ENCODE measurements around the gene LDHD. TPM values are rescaled to one million over a fixed set of nuclear protein-coding genes. Genes with fewer than 3 reads are reported as not detected.

LDHD gene
- total RNA-seq, 2 experiments from 2014 or later = not detected

DNA sequence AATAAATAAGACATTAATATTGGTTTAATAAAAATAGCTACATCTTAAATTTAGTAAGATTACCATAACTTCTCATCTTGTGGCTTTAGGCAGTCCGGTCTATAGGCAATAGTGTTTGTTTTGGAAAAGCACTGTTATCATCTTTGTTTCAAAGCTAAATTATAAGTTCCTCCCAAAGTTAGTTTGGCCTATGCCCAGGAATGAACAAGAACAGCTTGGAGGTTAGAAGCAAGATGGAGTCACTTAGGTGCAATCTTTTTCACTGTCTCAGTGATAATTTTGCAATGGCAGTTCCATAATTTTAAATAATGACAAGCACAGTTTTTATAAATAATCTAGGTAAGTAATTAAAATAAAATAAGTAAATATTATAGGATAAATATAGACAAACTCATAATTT is 6.0 kb upstream of the LDHD start:
- POLR2A ChIA-PET = no interaction called here
- DNase-seq (no peak), ATAC-seq (no peak)
- CTCF ChIA-PET = interaction anchor here (2.1 to 2.9 kb wide), 2 partner anchors 11 to 124 kb away, joined by 9 to 15 read pairs; partner anchors contain the start of gene ZNRF1
- intact Hi-C loops (cut with micrococcal nuclease) = no loop called here
- no peak overlapping the region for H3K27ac Mint-ChIP-seq
- no peaks in the 10 kb centered on the region for H3K27me3 Mint-ChIP-seq
- H3K4me3 Mint-ChIP-seq = no peak overlapping the region
- H3K36me3 Mint-ChIP-seq (ENCODE audit: low read depth) = peaks cover 4% of the 10 kb centered on the region
- peaks cover 13% of the 10 kb centered on the region for H3K9me3 Mint-ChIP-seq
- TF ChIP-seq, protein P1, sequence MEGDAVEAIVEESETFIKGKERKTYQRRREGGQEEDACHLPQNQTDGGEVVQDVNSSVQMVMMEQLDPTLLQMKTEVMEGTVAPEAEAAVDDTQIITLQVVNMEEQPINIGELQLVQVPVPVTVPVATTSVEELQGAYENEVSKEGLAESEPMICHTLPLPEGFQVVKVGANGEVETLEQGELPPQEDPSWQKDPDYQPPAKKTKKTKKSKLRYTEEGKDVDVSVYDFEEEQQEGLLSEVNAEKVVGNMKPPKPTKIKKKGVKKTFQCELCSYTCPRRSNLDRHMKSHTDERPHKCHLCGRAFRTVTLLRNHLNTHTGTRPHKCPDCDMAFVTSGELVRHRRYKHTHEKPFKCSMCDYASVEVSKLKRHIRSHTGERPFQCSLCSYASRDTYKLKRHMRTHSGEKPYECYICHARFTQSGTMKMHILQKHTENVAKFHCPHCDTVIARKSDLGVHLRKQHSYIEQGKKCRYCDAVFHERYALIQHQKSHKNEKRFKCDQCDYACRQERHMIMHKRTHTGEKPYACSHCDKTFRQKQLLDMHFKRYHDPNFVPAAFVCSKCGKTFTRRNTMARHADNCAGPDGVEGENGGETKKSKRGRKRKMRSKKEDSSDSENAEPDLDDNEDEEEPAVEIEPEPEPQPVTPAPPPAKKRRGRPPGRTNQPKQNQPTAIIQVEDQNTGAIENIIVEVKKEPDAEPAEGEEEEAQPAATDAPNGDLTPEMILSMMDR (IDR thresholded peaks at IDR 0.05) = no peak
- H3K4me1 Mint-ChIP-seq (ENCODE audit: low read depth) = no peaks in the 10 kb centered on the region

DNA sequence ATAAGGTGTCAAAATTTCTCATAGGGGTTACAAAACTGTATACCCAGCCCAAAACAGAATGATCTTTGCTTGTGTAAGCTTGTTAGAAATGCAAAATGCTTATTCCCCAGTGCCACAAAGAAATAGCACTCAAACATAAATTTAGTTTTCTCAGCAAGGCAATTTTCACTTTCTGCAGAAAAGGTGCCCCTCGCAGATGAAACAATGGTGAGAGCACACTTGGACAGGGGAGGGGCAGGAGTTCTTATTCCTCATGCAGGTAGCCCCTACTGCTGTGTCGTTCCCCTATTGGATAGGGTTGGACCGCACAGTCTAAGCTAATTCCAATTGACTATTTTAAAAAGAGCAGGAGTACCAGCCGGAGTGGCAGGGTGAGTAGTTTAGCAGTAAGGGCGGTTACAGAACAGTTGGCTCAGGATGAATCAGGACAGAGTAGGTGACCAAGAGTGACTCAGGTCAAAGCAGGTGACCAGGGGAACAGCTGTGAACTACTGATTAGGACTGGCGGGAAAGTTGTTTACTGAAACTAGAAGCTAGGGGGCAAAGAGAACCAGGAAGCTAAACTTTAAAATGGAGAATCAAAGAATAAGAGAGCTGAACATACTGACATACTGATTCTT is 5.5 kb upstream of the LDHD start:
- intact Hi-C loops (cut with micrococcal nuclease) = no loop called here
- DNase-seq = no peak
- Mint-ChIP-seq H3K4me3 (no peak overlapping the region), H3K9me3 (peaks cover 10% of the 10 kb centered on the region), H3K27ac (no peak overlapping the region), H3K36me3 (ENCODE audit: low read depth) (no peaks in the 10 kb centered on the region), H3K27me3 (no peaks in the 10 kb centered on the region), H3K4me1 (ENCODE audit: low read depth) (no peaks in the 10 kb centered on the region)
- no peak for ATAC-seq
- CTCF ChIA-PET = interaction anchor here (1.0 to 2.9 kb wide), 3 partner anchors 11 to 124 kb away, joined by 3 to 15 read pairs (median 9); partner anchors contain the start of gene ZNRF1
- TF ChIP-seq, protein P1 (IDR thresholded peaks at IDR 0.05) = no peak
- POLR2A ChIA-PET = no interaction called here

DNA sequence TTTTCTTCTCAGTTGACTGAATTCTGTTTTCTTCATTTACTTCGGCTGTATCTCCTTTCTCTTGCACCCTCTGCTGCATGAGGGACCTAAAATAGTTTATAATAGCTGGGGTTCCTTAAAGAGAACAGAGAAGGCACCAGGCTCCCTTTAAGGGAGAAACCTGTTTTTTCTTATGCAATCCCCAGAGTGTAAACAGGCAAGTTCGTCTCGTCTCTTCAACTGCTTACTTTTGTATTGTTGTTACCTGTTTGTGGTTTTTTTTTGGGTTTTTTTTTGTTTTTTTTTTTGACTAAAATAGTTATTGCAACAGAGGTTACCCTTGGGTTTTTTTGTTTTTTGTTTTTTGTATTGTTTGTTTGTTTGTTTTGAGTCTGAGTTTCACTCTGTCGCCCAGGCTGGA is 3.7 kb upstream of the LDHD start:
- CTCF ChIA-PET = interaction anchor here (2.1 to 2.5 kb wide), 2 partner anchors 9 to 122 kb away, joined by 9 to 12 read pairs; partner anchors contain the start of gene ZNRF1
- TF ChIP-seq, protein P1 (IDR thresholded peaks at IDR 0.05) = no peak
- H3K27ac Mint-ChIP-seq = no peak overlapping the region
- H3K9me3 Mint-ChIP-seq = peaks cover 10% of the 10 kb centered on the region
- no peak for DNase-seq
- intact Hi-C loops (cut with micrococcal nuclease) = no loop called here
- no peak overlapping the region for H3K4me3 Mint-ChIP-seq
- POLR2A ChIA-PET = interaction anchor here (0.7 kb wide), 1 partner anchor 220 kb away, joined by 3 read pairs; no protein-coding TSS in a partner anchor
- no peaks in the 10 kb centered on the region for H3K4me1 Mint-ChIP-seq (ENCODE audit: low read depth)
- H3K27me3 Mint-ChIP-seq = no peaks in the 10 kb centered on the region
- H3K36me3 Mint-ChIP-seq (ENCODE audit: low read depth) = no peaks in the 10 kb centered on the region
- ATAC-seq = no peak

DNA sequence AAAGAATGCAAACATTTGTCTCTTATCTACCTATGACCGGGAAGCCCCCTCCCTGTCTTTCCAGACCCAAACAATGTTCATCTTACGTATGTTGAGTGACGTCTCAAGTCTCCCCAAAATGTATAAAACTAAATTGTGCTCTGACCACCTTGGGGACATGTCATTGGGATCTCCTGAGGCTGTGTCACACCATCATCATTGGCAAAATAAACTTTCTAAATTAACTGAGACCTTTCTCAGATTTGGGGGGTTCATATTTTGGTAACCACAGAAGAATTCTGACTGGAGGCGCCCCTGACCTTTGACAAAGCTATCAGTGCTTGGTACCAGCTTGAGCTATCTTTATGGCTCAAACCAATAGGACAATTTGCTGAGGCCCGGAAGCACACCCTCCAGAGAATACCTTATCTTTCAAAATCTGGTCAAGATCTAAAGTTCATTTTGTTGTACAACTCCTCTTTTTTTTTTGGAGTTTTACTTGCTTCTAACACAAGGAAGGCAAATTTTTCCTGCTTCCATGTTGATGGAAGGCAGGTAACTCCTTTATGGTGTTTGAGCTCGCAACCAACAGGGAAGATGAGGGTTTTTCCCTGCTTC is 2.5 kb upstream of the LDHD start:
- Mint-ChIP-seq H3K4me1 (ENCODE audit: low read depth) (no peaks in the 10 kb centered on the region), H3K9me3 (peaks cover 10% of the 10 kb centered on the region), H3K27ac (no peak overlapping the region), H3K4me3 (no peak overlapping the region), H3K36me3 (ENCODE audit: low read depth) (no peaks in the 10 kb centered on the region), H3K27me3 (no peaks in the 10 kb centered on the region)
- intact Hi-C loops (cut with micrococcal nuclease) = loop anchor here (10.0 kb wide), 1 partner anchor 304 kb away; no protein-coding TSS in a partner anchor
- ATAC-seq (no peak), DNase-seq (no peak)
- TF ChIP-seq, protein P1 (IDR thresholded peaks at IDR 0.05) = no peak
- CTCF ChIA-PET = interaction anchor here (1.0 to 2.5 kb wide), 6 partner anchors 8 to 394 kb away, joined by 3 to 12 read pairs (median 3); partner anchors contain the start of gene ZNRF1
- POLR2A ChIA-PET = no interaction called here

DNA sequence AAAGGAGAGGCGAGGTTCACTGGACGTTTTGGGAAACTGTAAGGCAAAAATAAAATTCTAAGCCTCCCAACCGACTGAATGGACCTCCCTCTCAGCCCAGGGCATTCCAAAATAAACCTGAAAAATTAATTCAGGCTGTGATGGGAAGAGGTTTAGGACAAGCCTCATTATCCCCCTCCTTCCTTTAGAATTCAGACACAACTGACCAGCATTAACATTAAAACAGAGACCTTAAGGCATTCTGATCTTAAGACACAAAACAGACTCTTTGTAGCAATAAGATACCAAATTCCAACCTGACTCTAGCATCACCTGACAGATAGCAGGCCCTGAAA is 298 bp upstream of the LDHD start:
- H3K9me3 Mint-ChIP-seq = peaks cover 5% of the 10 kb centered on the region
- ChIA-PET POLR2A (no interaction called here), CTCF (no interaction called here)
- no peak for DNase-seq
- H3K27me3 Mint-ChIP-seq = peaks cover 10% of the 10 kb centered on the region
- ATAC-seq = no peak
- peaks cover 6% of the 10 kb centered on the region for H3K4me1 Mint-ChIP-seq (ENCODE audit: low read depth)
- TF ChIP-seq, protein P1 (IDR thresholded peaks at IDR 0.05) = no peak
- H3K27ac Mint-ChIP-seq = no peak overlapping the region
- intact Hi-C loops (cut with micrococcal nuclease) = loop anchor here (10.0 kb wide), 1 partner anchor 302 kb away; no protein-coding TSS in a partner anchor
- H3K36me3 Mint-ChIP-seq (ENCODE audit: low read depth) = no peaks in the 10 kb centered on the region
- no peak overlapping the region for H3K4me3 Mint-ChIP-seq

All from activated CD8-positive, alpha-beta T cell treated with anti-CD3 and anti-CD28 coated beads for 36 hours (primary cell).